ENCODE results near the gene FABP7.

DNA sequence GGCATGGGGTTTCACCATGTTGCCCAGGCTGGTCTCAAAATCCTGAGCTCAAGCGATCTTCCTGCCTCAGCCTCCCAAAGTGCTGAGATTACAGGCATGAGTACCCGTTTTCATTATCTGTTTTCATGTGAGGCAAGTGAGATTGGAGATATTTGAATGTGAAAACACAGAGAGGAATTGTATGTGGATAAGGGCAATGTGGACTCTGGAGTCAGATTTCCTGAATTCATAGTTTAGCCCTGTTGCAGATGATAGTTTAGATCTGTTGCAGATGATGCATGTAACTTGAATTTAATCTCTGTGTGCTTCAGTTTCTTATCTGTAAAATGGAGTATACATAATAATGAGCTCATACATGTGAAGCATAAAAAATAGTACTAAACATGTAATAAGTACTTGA, 13.2 kb downstream of the FABP7 start:
- TF ChIP-seq, protein P1, sequence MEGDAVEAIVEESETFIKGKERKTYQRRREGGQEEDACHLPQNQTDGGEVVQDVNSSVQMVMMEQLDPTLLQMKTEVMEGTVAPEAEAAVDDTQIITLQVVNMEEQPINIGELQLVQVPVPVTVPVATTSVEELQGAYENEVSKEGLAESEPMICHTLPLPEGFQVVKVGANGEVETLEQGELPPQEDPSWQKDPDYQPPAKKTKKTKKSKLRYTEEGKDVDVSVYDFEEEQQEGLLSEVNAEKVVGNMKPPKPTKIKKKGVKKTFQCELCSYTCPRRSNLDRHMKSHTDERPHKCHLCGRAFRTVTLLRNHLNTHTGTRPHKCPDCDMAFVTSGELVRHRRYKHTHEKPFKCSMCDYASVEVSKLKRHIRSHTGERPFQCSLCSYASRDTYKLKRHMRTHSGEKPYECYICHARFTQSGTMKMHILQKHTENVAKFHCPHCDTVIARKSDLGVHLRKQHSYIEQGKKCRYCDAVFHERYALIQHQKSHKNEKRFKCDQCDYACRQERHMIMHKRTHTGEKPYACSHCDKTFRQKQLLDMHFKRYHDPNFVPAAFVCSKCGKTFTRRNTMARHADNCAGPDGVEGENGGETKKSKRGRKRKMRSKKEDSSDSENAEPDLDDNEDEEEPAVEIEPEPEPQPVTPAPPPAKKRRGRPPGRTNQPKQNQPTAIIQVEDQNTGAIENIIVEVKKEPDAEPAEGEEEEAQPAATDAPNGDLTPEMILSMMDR (IDR thresholded peaks at IDR 0.05), result no peak
- TF ChIP-seq POLR2A (IDR thresholded peaks at IDR 0.05), result no peak

Measured in tibial nerve (tissue), 3 donors.